ENCODE results near the gene DUS3L.

Gene DUS3L

DNA sequence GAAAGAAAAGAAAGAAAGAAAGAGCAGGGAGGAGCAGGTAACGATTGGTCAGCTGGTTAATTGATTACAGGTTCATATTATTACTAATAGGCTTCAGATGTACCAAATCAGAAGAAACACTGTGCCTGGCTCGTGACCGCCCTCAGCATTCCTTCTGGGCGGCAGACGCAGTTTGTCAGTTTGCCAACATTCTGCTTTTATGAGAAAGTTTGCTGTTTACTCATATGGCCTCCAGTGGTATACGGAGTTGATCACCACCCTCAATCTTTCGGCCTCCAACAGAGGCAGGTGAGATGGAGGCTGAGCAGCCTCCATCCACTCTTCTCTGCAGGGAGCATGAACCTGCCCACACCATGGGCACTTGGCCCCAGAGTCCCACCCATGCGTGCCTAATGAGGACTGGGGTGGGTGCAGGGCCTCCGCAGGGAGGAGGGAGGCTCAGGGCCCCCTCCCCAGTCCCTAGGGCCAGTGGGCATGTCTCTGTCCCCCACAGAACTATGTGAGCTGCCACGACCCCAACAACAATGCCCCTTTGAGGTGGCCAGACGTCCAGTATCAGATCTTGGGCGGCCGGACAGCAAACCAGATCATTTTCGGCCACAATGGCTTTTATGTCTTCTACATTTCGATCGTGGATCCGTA, 15.2 kb downstream of the DUS3L start:
- DNase-seq (ENCODE audit: extremely low read depth, low read depth): peak; percentile 87
- TF ChIP-seq, protein P1, sequence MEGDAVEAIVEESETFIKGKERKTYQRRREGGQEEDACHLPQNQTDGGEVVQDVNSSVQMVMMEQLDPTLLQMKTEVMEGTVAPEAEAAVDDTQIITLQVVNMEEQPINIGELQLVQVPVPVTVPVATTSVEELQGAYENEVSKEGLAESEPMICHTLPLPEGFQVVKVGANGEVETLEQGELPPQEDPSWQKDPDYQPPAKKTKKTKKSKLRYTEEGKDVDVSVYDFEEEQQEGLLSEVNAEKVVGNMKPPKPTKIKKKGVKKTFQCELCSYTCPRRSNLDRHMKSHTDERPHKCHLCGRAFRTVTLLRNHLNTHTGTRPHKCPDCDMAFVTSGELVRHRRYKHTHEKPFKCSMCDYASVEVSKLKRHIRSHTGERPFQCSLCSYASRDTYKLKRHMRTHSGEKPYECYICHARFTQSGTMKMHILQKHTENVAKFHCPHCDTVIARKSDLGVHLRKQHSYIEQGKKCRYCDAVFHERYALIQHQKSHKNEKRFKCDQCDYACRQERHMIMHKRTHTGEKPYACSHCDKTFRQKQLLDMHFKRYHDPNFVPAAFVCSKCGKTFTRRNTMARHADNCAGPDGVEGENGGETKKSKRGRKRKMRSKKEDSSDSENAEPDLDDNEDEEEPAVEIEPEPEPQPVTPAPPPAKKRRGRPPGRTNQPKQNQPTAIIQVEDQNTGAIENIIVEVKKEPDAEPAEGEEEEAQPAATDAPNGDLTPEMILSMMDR (IDR thresholded peaks at IDR 0.05; ENCODE audit: low read depth, low read length): no peak

DNA sequence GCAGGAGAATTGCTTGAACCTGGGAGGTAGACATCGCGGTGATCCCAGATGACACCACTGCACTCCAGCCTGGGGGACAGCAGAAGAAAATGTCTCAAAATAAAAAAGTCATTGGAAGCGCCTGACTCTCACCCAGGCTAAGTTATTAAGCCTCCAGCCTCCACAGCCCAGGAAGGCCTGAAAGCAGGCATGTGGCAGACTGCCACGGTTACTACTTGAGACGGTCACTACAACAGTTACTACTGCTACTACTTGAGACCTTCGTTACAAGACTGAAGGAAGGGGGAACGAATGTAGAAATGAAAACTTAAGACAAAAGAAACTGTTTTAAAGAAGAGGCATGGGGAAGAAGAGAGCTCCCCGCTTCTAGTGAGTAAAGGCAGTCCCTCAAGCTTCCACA, 16.0 kb downstream of the DUS3L start:
- TF ChIP-seq, protein P1 (IDR thresholded peaks at IDR 0.05; ENCODE audit: low read depth, low read length): no peak
- no peak for DNase-seq (ENCODE audit: extremely low read depth, low read depth)

DNA sequence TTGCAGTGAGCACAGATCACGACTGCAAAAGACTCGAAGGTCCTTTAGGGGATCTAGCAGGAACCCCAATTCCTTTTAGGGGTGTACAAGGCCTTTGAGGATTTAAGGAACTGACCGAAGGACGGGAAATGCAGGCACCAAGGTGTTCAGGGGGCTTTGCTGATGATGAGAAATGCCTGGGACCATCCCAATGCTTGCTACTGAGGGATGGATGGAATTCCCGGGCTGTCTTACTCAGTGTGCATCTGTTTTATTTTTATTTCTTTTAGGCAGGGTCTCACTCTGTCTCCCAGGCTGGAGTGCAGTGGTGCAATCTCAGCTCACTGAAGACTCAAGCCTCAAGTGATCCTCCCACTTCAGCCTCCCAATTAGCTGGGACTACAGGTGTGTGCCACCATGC, 17.7 kb downstream of the DUS3L start:
- no peak for DNase-seq (ENCODE audit: extremely low read depth, low read depth)
- TF ChIP-seq, protein P1 (IDR thresholded peaks at IDR 0.05; ENCODE audit: low read depth, low read length): no peak

DNA sequence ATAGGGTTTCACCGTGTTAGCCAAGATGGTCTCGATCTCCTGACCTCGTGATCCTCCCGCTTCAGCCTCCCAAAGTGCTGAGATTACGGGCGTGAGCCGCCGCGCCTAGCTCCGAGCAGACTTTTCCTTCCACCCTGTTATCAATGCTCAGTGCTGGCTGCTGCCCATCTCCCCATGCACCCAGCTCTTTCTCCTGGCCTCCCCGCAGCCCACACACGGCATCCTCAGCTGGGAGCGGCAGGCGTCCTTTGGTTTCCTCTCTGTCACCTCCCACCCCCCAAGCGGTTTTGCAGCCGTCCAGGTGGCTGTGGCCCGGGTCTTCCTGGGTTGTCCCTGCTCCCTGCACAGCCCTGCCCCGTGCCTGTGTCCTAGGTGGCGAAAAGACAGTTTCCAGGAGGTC, 18.5 kb downstream of the DUS3L start:
- TF ChIP-seq, protein P1 (IDR thresholded peaks at IDR 0.05; ENCODE audit: low read depth, low read length): no peak
- DNase-seq (ENCODE audit: extremely low read depth, low read depth): no peak

DNA sequence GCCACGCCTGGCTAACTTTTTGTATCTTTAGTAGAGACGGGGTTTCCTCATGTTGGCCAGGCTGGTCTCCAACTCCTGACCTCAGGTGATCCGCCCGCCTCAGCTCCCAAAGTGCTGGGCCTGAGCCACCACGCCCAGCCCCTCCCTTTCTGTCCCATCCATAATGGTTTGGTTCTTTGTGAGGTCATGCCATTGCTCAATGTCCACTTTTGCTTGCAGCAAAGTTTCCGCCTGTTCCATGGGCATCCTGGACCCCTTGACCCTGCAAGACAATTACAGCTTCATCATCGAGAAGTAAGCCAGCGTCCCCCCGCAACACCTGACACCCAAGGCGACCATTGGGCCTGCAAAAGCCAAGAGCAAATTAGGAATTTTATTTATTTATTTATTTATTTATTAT, 23.0 kb downstream of the DUS3L start:
- TF ChIP-seq, protein P1 (IDR thresholded peaks at IDR 0.05; ENCODE audit: low read depth, low read length): no peak
- no peak for DNase-seq (ENCODE audit: extremely low read depth, low read depth)

DNA sequence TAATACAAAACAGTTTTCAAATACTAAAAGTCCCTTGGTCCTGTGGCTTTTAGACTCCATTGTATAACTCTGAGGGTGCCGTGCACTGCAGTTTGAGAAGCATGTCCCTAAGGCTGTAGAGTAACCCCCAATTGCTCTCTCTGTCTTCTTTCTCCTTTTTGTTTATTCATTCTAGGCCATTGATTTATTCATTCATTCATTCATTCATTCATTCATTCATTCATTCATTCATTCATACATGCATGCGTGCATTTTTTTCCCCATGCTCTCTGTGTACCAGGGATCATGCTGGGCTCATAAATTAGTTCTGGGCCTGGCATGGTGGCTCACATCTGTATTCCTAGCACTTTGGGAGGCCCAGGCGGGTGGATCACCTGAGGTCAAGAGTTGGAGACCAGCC, 25.7 kb downstream of the DUS3L start:
- no peak for DNase-seq (ENCODE audit: extremely low read depth, low read depth)
- TF ChIP-seq, protein P1 (IDR thresholded peaks at IDR 0.05; ENCODE audit: low read depth, low read length): no peak

DNA sequence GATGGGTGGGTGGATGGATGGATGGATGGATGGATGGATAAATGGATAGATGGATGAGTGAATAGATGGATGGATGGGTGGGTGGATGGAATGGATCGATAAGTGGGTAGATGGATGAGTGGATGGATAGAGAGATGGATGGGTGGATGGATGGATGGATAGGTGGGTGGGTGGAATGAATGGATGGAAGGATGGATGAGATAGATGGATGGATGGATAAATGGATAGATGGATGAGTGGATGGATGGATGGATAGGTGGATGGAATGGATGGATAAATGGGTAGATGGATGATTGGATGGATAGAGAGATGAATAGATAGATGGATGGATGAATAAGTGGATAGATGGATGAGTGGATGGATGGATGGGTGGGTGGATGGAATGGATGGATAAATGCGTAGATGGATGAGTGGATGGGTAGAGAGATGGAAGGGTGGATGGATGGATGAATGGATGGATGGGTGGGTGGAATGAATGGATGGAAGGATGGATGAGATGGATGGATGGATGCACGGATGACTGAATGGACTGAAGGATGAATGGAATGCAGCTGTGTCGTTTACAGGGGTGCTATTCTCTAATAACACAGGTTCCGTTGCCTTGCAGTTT, 28.2 kb downstream of the DUS3L start:
- DNase-seq (ENCODE audit: extremely low read depth, low read depth): no peak
- TF ChIP-seq, protein P1 (IDR thresholded peaks at IDR 0.05; ENCODE audit: low read depth, low read length): no peak
